GM06990 (cell line): ENCODE measurements around the gene SRSF2.

Experiments used
- DNase-seq: peaks from one replicate; pipeline ENCODE4 v3.0.0-alpha.2; 2011; ENCODE audit not compliant: insufficient read length; ENCODE audit errors: extremely low read depth
- H3K27me3 ChIP-seq: replicated peaks from 2 replicates; pipeline ENCODE4 v1.6.0; 2011; ENCODE audit warnings: low read length; ENCODE audit not compliant: control insufficient read depth, insufficient read depth
- H3K36me3 ChIP-seq: 2 replicates; pipeline ENCODE4 v1.5.1; 2011; ENCODE audit warnings: low read length; ENCODE audit not compliant: control insufficient read depth, insufficient read depth
- H3K4me3 ChIP-seq: replicated peaks from 2 replicates; pipeline ENCODE4 v1.5.1; 2011; ENCODE audit warnings: low read depth, mild to moderate bottlenecking, control low read depth, low read length
- TF ChIP-seq, protein P1 (sequence below): IDR thresholded peaks from 2 replicates; pipeline ENCODE4 v1.5.1; 2011; ENCODE audit warnings: low read length, control low read depth, mild to moderate bottlenecking, inconsistent platforms; ENCODE audit not compliant: insufficient read depth, poor library complexity, severe bottlenecking

SRSF2 gene

DNA sequence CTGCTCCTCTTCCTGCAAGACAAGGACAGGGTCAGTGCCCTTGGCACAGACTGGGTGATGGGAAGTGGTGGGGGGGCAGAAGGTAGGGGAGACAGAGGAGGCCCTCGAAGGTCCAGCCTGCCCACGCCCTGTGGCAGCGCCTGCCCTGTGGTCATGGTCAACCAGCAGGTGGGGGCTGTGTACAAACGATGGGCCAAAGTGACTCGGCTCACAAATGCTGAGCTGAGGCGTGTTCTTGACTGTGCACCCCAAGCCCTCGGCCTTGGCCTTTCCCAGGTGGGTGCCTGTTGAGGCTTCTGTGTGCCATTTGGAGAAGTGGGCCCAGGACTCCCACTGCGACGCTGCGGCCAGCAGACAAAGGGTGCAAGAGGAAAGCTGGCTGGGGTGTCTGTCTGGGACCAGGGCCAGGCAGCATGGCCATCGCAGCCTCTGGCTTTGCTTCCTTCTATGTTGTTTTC, 48.9 kb downstream of the SRSF2 start:
- no peaks in the 10 kb centered on the region; the same call in none of the 2 replicates for H3K27me3 ChIP-seq
- DNase-seq: no peak
- H3K4me3 ChIP-seq: no peak overlapping the region
- H3K36me3 ChIP-seq: no peaks in the 10 kb centered on the region
- TF ChIP-seq, protein P1, sequence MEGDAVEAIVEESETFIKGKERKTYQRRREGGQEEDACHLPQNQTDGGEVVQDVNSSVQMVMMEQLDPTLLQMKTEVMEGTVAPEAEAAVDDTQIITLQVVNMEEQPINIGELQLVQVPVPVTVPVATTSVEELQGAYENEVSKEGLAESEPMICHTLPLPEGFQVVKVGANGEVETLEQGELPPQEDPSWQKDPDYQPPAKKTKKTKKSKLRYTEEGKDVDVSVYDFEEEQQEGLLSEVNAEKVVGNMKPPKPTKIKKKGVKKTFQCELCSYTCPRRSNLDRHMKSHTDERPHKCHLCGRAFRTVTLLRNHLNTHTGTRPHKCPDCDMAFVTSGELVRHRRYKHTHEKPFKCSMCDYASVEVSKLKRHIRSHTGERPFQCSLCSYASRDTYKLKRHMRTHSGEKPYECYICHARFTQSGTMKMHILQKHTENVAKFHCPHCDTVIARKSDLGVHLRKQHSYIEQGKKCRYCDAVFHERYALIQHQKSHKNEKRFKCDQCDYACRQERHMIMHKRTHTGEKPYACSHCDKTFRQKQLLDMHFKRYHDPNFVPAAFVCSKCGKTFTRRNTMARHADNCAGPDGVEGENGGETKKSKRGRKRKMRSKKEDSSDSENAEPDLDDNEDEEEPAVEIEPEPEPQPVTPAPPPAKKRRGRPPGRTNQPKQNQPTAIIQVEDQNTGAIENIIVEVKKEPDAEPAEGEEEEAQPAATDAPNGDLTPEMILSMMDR: no peak

DNA sequence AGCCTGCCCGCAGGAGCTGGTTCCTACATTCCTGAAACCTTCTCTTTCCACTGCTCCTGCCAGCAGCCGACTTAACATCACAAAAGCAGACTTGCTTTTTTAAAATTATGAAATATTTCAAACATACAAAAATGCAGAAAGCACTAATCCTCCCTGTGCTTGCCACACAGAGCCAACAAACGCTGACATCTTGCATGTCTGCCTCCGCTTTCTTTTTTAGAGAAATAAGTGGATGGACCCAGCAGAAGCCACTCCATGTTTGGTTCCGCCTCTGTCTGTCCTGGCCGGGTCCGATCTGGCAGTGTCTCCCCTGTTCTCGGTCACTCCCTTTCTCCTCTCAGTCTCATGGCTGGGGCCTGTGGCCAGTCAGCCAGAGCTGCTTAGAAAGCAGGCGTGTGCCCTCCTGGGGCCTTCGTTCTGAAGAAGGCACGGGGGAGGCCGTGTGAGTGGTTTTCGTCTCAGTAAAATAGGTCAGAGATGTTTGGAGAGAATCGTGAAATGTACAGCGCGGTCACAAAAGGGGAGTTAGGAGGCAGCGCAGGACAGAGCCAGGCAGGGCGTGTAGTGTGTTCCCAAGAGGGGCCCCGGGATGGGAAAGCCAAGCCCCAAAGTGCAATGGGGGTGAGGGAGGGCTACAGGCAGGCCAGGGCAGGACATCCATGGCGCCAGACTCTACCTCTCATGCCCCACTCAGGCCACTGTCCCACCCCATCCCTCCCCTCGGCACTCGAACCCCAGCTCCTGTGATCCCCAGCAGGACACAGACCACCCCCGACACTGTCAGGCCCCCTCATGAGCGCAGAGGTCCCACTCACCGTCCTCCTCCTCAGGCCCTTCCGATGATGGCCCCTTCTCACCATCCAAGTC, 49.6 kb downstream of the SRSF2 start:
- DNase-seq: no peak
- H3K4me3 ChIP-seq: no peak overlapping the region

DNA sequence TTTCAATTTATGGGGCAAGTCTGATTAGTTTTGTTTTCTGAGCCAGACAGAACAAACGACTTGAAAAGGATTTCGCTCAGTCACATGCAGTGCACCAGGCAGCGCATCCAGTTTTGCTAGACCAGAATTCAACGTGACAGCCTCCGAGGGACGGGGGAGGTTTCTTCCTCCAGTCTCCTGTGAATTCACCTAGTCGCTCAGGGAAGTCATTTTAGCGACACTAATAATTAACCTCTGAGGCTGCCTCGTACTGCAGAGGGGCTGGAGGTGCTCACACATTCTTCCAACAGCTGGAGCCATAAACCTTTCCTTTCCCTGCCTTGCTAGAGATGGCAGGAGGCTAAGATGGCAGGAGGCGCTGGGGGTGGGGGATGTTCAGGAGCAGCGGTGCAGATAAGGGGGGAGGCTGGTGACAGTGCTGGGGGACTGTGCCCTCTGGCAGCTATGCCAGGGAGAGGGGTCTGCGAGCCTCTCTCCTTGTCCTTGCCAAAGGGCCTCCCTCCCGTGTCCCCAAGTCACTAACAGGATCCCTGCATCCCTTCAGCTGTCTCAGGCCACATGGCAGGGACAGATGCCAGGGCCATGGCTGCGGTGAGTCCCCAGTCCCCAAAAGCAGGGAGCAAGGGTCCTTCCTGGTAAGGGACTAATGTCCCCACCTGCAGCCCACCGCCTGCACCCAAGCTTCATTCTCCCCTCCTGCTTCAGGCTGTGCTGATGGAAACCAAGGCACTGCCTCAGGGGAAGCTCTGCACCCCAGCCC, 50.4 kb downstream of the SRSF2 start:
- no peaks in the 10 kb centered on the region; the same call in none of the 2 replicates for H3K27me3 ChIP-seq
- no peak for DNase-seq
- TF ChIP-seq, protein P1: no peak
- H3K4me3 ChIP-seq: no peak overlapping the region
- H3K36me3 ChIP-seq: no peaks in the 10 kb centered on the region

More for the DNA sequence above, 49.6 kb downstream of the SRSF2 start:
- Histone ChIP-seq H3K27me3 (no peaks in the 10 kb centered on the region; the same call in none of the 2 replicates), H3K36me3 (no peaks in the 10 kb centered on the region)
- TF ChIP-seq, protein P1: no peak

DNA sequence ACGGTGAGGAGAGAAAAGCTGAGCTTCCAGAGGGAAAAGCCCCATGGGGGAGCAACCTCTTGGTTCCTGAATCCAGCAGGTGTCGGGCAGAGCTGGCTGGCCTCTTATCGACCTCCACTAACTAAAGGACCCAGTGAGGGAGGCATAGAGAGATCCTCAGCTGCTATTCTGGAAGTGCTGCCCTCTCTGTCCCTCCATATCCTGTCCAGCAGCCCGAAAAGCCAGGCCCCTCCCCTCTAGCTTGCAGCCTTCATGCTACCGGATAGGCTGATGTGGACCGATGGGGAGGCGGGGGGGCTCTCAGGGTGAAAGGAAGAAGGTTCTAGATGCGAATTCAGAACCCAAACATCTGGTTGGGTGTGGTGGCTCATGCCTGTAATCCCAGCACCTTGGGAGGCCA, 51.3 kb downstream of the SRSF2 start:
- no peak for DNase-seq
- Histone ChIP-seq H3K4me3 (no peak overlapping the region), H3K27me3 (no peaks in the 10 kb centered on the region; the same call in none of the 2 replicates), H3K36me3 (no peaks in the 10 kb centered on the region)
- TF ChIP-seq, protein P1: no peak

DNA sequence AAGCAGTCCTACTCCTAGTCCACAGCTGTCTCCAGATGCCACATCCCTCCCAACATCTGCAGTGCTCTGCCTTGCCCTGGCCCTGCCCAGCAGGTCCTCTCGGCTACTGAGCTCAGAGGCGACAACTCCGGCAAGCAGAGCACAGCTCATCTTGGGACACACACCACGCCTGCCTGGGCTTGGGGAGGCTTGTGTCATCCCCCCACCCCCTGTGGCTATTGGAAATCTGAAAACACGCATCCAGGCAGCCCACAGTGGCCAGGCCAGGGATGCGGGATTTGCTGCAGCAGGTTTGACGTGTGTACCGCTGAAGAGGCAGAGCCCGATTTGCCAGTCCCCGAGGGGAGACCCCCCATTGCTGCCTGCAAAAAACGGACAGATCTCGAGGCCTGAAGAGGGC, 51.8 kb downstream of the SRSF2 start:
- Histone ChIP-seq H3K36me3 (no peaks in the 10 kb centered on the region), H3K4me3 (no peak overlapping the region), H3K27me3 (no peaks in the 10 kb centered on the region; the same call in none of the 2 replicates)
- DNase-seq: no peak
- TF ChIP-seq, protein P1: no peak
